Fibroblast of peridontal ligament (primary cell): ENCODE measurements around the gene NPIPB6.

Experiments
- DNase-seq: peaks from one replicate; pipeline ENCODE4 v3.0.0-alpha.2; 2010; ENCODE audit errors: extremely low read depth

NPIPB6 gene

GRCh38 chr16:28298511-28298878, 64.8 kb downstream of the NPIPB6 start:
- DNase-seq, result no peak

- DNase-seq, result no peak
These were observed 65.4 kb downstream of the NPIPB6 start for GRCh38 chr16:28297784-28298510.

GRCh38 chr16:28297308-28297707, 66.0 kb downstream of the NPIPB6 start:
- DNase-seq, result no peak

DNA sequence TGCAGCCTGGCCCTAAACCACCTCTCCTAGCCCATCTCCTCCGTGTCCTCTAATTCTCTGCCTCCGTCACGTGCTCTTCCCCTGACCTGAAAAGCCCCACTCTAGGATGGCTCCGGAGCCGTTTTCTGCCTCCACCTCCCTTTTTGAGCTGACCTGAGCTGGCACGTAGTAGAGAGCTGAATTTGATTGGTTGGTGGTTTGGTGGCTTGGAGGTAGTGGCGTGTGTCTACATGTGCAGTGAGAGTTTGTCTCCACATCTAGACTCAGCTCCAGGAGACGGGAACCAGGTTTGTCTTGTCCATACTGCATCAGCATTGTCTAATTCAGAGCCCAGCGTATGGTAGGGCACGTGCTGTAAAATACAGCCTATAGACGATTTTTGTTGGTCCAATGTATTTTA, 68.0 kb downstream of the NPIPB6 start:
- DNase-seq, result no peak

DNA sequence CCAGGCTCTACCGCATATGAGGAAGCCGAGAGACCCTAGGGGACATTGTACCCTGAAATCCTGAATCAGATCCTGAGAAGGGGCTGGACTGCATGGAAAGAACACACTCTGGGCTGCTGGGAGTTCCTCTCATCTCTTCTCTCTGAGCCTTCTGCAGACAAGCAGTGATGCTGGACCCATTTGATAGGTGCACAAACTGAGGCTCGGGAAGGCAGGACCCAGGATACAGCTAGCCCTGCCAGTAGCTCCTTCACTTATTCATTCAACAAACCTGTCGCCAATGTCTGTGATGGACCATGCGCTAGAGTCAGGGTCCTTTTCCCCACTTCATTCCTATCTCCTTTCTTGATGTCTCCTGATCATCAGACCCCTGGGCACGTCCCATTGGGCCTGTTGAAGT, 69.1 kb downstream of the NPIPB6 start:
- no peak for DNase-seq

DNA sequence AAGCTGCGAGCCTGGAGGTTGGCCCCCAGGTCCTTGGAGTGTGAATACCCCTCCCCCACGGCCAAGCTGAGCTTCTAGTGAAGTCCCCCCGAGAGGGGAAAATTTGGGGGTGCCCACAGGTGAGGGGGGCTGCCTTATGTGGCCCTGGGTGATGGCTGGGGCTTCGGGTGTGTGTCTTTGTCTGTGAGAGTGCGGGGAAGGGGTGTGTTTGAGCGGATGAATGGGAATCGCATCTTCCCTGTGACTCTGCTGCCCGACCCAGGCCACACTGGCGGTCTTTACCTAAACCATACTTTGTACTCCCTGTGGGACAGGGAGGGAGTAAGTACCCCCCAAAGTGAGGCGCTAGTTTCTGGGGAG, 69.7 kb downstream of the NPIPB6 start:
- no peak for DNase-seq

- DNase-seq, result no peak
These were observed 70.3 kb downstream of the NPIPB6 start for GRCh38 chr16:28292731-28293600.
